Activated gamma-delta T cell treated with Interleukin-2 at 50 U/mL for 16 hours (primary cell): ENCODE data around the gene FOXD1.

Experiments used
- DNase-seq: peaks from one replicate; pipeline ENCODE4 v3.0.0-alpha.2; 2020

FOXD1 gene

DNA sequence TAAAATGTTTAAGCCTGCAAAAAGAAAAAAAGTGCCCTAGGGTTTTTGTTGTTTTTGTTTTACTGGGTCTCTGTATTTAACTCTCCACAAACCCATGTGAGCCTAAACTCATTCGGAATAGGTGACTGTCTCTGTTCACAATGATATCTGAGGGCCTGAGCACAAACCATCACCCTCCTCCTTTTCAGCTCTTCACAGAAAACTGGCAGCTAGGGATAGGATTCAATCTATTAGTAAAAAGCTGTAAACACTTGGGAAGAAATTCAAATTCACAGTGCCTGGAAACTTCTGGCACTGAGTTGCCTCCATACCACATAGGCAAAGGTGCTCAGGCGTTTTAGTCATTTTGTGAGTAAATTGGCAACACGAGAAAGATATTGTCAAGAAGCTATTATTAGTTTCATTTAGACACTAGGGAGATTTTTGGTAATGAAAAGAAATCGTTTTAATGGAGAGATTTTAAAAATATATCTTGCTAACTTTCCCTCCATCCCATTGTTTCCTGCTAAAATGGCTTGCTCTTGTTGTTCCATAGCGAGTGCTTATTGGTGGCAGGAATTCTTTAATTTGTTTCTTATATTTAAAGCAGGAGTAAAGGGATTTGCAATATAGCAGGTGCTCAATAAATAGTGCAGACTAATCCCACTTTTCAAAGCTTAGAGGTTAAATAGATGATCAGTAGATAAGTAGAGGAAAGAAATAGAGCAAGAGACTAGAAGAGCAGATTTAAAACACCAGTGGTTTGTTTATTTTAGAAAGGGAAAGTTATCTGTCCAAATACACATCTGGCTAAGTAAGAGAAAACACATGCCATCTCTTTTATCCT, 9.7 kb downstream of the FOXD1 start:
- no peak for DNase-seq

DNA sequence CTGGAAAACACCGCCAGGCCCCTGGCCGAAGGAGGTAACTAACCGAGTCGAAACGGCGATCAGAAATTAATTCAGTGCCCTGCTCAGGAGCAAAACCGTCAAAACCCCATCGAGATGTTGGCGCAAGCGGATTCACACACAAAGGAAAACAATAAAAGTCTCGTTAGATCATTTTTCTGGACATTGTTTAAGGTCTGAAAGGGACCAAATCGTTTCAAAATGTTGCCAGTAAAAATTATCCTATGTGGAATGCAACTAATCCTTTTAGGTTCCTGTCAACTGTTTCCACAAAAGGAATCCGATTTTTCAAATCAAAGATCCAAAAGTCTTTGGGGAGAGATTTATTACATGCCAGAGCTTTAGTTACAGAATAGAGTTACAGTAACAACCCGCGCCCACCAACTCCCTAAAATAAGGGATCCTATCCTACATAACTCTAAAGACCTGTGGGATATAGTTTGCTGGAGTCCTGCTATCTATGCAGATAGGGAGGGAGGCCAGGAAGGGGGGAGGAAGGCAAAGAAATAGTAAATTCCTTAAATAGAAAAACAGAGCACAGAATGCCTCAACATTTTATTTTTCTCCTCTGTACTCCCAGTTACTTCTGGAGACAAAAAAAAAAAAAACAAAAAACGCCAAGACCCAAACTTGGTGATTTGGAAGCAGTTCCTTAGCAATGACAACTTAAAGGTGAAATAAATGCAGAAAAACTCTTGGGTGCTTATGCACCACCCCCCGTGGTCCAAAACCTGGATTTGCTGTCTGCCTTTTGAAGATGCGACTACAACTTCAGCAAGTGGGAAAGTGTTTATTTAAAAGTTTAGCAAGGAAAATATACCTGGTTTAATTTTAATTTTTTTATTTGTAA, 10.6 kb downstream of the FOXD1 start:
- DNase-seq: no peak

- DNase-seq: no peak
Observed at GRCh38 chr5:73437101-73437776, 11.3 kb downstream of the FOXD1 start.

GRCh38 chr5:73436535-73437100, 12.0 kb downstream of the FOXD1 start:
- DNase-seq: no peak

GRCh38 chr5:73435759-73436534, 12.6 kb downstream of the FOXD1 start:
- DNase-seq: no peak

GRCh38 chr5:73434907-73435306, 13.7 kb downstream of the FOXD1 start:
- DNase-seq: no peak

GRCh38 chr5:73434461-73434860, 14.1 kb downstream of the FOXD1 start:
- DNase-seq: no peak

- no peak for DNase-seq
Observed at GRCh38 chr5:73433982-73434342, 14.6 kb downstream of the FOXD1 start.

- no peak for DNase-seq
Observed at GRCh38 chr5:73433272-73433981, 15.2 kb downstream of the FOXD1 start.

- no peak for DNase-seq
Observed at GRCh38 chr5:73431204-73431851, 17.2 kb downstream of the FOXD1 start.

DNA sequence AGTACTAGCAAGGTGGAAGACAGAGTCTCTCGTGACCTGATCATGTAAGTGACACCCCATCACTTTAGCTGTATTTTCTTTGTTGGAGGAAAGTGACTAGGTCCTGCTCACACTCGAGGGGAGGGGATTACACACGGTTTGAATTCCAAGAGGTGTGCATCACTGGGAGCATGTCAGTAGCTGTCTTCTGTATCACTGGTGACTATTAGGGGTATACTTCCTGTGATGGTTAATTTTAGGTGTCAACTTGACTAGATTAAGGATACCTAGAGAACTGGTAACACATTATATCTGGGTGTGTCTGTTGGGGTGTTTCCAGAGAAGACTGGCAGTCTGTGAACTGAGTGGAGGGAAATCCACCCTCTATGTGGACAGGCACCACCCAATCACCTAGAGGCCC, 22.5 kb downstream of the FOXD1 start:
- no peak for DNase-seq

DNA sequence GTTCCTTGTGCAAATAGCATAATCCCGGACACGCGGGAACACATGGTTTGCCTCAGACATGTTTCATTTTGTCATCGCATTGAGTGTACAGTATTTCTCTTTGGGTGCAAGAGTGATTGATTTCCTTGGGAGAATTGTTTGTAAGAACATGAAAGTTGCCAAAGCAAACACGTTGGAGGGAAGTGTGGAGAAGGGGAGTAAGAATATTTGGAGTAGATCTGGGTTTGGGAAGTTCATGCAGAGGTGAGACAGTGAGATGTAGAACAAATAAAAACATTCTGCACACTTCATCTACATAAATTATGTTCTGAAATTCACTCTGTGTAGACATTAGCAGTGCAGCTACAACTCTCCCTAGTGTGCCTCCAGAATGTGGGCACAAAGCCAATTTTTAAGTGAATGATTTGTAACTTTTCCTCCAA, 24.0 kb downstream of the FOXD1 start:
- DNase-seq: no peak

DNA sequence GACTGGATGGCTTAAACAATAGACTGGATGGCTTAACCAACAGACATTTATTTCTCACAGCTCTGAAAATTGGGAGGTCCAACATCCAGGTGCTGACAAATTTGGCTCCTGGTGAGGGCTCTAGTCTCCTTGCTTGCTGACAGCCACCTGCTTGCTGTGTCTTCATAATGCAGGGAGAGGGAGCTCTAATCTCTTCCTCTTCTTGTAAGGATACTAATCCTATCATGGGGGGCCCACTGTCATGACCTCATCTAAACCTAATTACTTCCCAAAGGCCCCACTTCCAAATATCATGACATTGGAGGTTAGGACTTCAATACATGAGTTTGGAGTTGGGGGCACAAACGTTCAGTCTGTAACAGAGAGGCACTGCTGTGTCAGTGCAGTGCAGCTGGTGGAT, 26.4 kb downstream of the FOXD1 start:
- DNase-seq: no peak

DNA sequence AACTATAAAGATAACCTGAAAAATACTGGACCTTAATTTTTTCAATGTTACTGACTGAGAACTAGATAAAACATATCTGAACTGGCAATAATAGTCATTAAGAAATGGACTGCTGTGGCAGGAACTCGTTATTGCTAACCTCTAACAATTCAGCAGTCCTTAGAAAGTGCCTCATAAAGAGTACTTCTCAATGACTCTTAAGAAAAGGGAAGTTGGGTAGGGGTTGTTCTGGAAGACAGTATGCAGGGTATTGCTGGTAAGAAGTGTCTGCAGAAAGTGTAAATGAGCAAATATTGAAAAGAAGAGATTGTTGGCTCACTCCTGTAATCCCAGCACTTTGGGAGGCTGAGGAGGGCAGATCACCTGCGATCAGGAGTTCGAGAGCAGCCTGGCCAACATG, 27.9 kb downstream of the FOXD1 start:
- no peak for DNase-seq

DNA sequence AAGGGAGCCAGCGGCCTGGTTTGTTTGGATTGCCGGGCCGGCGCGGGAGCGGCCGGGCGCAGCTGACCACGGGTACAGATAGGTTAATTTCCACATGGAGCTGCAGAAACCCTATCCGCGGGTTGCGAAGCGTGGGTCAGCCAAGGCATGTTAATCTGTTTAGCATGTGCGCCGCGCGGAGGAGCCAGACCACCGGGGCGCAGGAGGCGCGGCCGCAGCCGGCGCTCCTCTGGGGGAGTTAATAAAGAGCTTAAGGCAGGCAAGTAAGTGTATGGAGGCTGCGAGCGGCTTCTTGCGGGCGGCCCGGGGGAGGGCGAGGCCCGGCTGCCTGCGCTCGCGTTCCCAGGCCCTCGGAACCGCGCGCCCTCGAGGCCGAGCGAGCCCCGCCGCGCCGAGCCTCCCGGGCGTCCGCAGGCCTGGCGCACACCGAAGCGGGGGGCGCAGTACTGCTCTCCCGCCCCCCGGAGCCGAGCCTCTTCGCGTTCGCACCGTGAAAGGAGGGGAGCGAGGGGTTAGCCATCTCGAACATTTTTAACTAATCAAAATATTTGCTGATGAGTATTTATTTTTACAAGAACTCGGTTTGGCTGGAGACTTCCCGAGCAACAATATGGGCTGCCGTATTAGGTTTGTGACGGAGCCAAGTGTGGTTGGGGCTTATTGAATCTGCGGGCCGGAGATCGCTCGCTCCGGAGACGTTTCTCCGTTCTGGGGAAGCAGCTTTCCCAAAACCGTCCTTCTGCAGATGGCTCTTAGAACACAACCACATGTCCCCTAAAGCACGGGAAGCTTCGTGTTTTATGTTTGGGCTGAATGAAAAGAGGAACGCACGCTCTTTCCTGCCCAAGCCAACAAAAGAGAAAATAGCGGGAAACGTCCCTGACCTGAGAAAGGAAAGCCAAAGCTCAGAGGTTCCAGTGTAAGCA, 28.8 kb downstream of the FOXD1 start:
- DNase-seq: no peak

GRCh38 chr5:73419117-73419464, 29.5 kb downstream of the FOXD1 start:
- DNase-seq: no peak

DNA sequence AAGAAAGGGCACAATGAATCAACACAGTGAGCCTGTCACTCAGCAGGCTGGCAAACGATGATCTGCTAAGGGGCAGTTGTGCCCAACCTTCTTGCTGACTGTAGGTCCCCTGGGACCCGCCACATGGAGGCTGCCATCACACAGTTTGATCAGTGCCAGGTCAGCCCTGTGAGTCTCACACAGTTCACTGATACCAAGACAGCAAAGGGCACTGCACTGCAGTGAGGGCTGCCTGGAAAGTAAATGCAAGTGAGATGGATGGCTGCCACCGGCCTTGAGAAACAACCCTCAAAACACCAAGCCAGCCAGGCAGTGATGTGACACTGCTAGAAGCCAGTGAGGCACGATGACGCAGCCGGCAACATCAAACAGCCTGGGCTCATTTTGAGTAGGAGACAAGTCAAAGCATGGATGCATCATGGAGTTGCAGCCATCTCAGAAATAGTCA, 30.3 kb downstream of the FOXD1 start:
- no peak for DNase-seq

DNA sequence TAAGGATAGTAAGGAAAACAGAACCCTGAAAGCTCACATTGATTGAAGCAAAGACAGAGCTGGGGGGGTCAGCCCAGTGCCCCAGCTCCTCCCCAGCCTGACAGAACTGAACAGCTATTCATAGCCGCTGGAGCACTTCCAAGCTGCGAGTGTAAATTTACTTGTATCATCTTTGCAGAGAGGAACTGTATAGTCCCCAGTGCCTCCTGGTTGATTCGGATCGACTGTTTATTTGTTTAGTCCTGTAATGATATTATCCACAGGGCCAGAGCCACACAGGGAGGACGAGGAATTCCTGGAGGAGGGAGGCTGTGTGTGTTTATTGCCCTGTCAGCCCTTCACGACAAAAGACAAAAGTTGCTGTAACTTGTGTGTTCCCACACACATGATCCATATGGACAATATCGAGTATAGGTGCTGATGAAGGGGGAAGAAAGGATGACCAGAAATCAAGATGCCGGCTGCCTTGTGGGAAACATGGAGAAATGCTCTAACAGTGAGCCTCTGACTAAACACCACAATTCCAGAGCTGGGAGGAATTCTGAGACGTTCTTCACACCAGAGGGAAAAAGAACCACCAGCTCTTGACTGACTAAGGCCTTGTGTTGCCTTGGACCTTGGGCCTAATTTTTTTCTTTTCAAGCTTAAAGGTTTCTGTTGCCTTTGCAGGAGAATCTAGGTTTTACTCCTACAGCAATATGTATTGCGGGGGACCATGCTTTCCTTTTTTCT, 31.1 kb downstream of the FOXD1 start:
- DNase-seq: no peak

DNA sequence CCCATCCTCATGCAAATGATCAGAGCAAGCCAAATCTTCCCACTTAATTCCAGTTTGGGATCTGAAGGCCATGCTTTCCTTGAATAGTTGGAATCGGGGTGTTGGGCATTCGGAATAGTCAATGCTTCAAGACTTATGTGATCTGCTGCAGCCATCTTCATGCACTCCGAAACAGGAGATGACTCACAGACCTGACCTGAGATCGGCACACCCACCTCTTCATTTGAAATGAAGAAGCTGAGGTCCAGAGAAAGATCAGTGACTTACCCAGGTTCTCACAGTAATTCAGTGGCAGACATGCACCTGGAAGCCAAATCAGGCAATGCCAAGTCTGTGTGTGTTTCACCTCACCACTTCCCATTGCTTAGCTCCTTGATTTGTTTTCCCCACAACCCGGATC, 33.0 kb downstream of the FOXD1 start:
- no peak for DNase-seq
